SK-N-SH (cell line): ENCODE data around the gene SLC38A2.

ENCODE experiments used
- CHD2 ChIP-seq: fragments of 150-350 bp; IDR thresholded peaks from 2 replicates; pipeline ENCODE4 v1.6.1; 2018; ENCODE audit warnings: low read length; ENCODE audit not compliant: partially characterized antibody
- EZH2phosphoT487 ChIP-seq: fragments of 200-600 bp; sonication (generic); IDR thresholded peaks from 2 replicates; pipeline ENCODE4 v1.6.1; 2017; ENCODE audit warnings: low read depth, mixed run types, mild to moderate bottlenecking, antibody characterized with exemption, moderate library complexity, borderline replicate concordance
- FOSL2 ChIP-seq: IDR thresholded peaks from 2 replicates; pipeline ENCODE4 v1.4.0; 2012; ENCODE audit warnings: low read depth, mild to moderate bottlenecking, moderate library complexity, borderline replicate concordance
- FOXJ3 ChIP-seq: sonication (generic); formaldehyde crosslinking; IDR thresholded peaks from 2 replicates; pipeline ENCODE4 v1.5.1; 2020; ENCODE audit warnings: mild to moderate bottlenecking, missing genetic modification reagents
- JUND ChIP-seq: IDR thresholded peaks from 2 replicates; pipeline ENCODE4 v1.4.0; 2012
- MEF2A ChIP-seq: IDR thresholded peaks from 2 replicates; pipeline ENCODE4 v1.4.0; 2012; ENCODE audit warnings: low read depth, borderline replicate concordance
- RAD21 ChIP-seq: IDR thresholded peaks from 2 replicates; pipeline ENCODE4 v1.6.1; 2012; ENCODE audit warnings: mild to moderate bottlenecking, low read length
- TF ChIP-seq, protein P1 (sequence below): fragments of 200-600 bp; sonication (generic); IDR thresholded peaks from 2 replicates; pipeline ENCODE4 v1.6.1; 2017; ENCODE audit warnings: antibody characterized with exemption, mild to moderate bottlenecking, moderate library complexity

DNA sequence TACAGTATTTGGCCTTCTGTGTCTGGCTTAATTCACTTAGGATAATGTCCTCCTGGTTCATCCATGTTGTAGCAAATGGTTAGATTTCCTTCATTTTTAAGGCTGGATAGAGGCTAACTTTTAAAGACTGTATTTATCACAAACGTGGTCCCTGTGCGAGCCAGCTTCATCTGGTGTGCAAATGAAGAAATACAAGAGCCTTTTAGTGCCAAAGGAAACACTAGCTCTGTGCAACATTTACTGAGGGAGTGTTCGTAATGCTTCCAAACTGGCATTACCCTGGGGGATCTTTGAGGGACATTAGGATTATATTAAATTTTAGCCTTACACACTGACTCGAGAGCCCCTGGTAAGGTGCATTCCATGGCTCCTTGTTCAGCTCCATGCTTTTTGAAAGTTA lies 43.0 kb upstream of the SLC38A2 start:
- TF ChIP-seq MEF2A: no peak
- no peak for TF ChIP-seq EZH2phosphoT487
- no peak for TF ChIP-seq FOSL2
- TF ChIP-seq, protein P1, sequence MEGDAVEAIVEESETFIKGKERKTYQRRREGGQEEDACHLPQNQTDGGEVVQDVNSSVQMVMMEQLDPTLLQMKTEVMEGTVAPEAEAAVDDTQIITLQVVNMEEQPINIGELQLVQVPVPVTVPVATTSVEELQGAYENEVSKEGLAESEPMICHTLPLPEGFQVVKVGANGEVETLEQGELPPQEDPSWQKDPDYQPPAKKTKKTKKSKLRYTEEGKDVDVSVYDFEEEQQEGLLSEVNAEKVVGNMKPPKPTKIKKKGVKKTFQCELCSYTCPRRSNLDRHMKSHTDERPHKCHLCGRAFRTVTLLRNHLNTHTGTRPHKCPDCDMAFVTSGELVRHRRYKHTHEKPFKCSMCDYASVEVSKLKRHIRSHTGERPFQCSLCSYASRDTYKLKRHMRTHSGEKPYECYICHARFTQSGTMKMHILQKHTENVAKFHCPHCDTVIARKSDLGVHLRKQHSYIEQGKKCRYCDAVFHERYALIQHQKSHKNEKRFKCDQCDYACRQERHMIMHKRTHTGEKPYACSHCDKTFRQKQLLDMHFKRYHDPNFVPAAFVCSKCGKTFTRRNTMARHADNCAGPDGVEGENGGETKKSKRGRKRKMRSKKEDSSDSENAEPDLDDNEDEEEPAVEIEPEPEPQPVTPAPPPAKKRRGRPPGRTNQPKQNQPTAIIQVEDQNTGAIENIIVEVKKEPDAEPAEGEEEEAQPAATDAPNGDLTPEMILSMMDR: no peak
- no peak for TF ChIP-seq RAD21
- TF ChIP-seq FOXJ3: no peak
- TF ChIP-seq JUND: no peak
- no peak for TF ChIP-seq CHD2
